Measurements from ENCODE around the gene APOO.

DNA sequence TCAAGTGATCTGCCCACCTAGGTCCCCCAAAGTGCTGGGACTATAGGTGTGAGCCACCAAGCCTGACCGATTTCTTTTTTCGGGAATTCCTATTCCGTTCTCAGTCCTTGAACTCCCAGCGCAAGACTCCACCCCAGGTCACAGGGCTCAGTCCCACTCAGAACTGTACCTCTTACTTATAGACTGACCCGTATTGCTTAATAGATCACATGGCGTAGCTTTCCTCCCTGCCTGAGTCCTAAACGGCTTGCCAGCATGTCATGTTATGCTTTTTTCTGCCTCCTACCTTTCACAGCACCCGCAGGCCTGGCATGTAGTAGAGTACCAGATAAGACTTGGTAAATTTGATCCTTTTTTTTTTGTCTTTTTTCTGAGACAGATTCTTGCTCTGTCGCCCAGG, 102.3 kb downstream of the APOO start:
- TF ChIP-seq, protein P1, sequence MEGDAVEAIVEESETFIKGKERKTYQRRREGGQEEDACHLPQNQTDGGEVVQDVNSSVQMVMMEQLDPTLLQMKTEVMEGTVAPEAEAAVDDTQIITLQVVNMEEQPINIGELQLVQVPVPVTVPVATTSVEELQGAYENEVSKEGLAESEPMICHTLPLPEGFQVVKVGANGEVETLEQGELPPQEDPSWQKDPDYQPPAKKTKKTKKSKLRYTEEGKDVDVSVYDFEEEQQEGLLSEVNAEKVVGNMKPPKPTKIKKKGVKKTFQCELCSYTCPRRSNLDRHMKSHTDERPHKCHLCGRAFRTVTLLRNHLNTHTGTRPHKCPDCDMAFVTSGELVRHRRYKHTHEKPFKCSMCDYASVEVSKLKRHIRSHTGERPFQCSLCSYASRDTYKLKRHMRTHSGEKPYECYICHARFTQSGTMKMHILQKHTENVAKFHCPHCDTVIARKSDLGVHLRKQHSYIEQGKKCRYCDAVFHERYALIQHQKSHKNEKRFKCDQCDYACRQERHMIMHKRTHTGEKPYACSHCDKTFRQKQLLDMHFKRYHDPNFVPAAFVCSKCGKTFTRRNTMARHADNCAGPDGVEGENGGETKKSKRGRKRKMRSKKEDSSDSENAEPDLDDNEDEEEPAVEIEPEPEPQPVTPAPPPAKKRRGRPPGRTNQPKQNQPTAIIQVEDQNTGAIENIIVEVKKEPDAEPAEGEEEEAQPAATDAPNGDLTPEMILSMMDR (IDR thresholded peaks at IDR 0.05; ENCODE audit: low read depth, low read length, missing input control): no peak
- TF ChIP-seq RAD21 (IDR thresholded peaks at IDR 0.05) (no peak), GABPA (IDR thresholded peaks at IDR 0.05 in 1 of 2, conservative IDR thresholded peaks at IDR 0.05 in 1 of 2) (no peak), JUND (IDR thresholded peaks at IDR 0.05) (no peak), FOXA1 (IDR thresholded peaks at IDR 0.05) (no peak), YY1 (IDR thresholded peaks at IDR 0.05) (no peak), TAF1 (conservative IDR thresholded peaks at IDR 0.05) (no peak), RXRA (IDR thresholded peaks at IDR 0.05) (no peak)
- TF ChIP-seq, protein P2, sequence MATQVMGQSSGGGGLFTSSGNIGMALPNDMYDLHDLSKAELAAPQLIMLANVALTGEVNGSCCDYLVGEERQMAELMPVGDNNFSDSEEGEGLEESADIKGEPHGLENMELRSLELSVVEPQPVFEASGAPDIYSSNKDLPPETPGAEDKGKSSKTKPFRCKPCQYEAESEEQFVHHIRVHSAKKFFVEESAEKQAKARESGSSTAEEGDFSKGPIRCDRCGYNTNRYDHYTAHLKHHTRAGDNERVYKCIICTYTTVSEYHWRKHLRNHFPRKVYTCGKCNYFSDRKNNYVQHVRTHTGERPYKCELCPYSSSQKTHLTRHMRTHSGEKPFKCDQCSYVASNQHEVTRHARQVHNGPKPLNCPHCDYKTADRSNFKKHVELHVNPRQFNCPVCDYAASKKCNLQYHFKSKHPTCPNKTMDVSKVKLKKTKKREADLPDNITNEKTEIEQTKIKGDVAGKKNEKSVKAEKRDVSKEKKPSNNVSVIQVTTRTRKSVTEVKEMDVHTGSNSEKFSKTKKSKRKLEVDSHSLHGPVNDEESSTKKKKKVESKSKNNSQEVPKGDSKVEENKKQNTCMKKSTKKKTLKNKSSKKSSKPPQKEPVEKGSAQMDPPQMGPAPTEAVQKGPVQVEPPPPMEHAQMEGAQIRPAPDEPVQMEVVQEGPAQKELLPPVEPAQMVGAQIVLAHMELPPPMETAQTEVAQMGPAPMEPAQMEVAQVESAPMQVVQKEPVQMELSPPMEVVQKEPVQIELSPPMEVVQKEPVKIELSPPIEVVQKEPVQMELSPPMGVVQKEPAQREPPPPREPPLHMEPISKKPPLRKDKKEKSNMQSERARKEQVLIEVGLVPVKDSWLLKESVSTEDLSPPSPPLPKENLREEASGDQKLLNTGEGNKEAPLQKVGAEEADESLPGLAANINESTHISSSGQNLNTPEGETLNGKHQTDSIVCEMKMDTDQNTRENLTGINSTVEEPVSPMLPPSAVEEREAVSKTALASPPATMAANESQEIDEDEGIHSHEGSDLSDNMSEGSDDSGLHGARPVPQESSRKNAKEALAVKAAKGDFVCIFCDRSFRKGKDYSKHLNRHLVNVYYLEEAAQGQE (IDR thresholded peaks at IDR 0.05): no peak
- TF ChIP-seq, protein P3, sequence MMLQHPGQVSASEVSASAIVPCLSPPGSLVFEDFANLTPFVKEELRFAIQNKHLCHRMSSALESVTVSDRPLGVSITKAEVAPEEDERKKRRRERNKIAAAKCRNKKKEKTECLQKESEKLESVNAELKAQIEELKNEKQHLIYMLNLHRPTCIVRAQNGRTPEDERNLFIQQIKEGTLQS (IDR thresholded peaks at IDR 0.05): no peak
